CD4-positive, alpha-beta T cell treated with Interleukin-17A for 4 hours (primary cell): ENCODE measurements around the gene DOCK1.
"Not testable (repeated sequence)": the region's sequence is repeated elsewhere in the genome, so short reads cannot be mapped to it uniquely, and the experiment has no call there.

ENCODE experiments used
- DNase-seq: peaks from one replicate; pipeline ENCODE4 v3.0.0-alpha.2; 2020; ENCODE audit warnings: mixed read lengths

DOCK1 gene

DNA sequence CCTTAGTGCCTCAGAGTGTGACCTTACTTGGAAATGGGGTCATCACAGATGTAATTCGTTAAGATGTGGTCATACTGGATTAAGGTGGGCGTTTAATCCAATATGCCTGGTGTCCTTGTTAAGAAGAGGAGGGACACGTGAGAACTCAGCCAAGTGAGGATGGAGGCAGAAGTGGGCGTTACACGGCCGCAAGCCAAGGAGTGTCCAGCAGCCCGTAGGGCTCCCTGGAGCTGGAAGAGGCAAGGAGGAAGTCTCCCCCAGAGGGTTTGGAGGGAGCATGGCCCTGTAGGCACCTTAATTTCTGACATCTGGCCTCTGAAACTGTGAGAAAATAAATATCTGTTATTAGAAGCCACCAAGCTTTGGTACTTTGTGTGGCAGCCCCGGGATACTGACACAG is 21.3 kb downstream of the DOCK1 start:
- no peak for DNase-seq

- no peak for DNase-seq
These were observed 22.6 kb downstream of the DOCK1 start for GRCh38 chr10:126927799-126928198.

GRCh38 chr10:126928274-126928673 is 23.0 kb downstream of the DOCK1 start:
- DNase-seq = no peak

- no peak for DNase-seq
These were observed 24.2 kb downstream of the DOCK1 start for GRCh38 chr10:126929391-126929790.

GRCh38 chr10:126930131-126930882 is 25.1 kb downstream of the DOCK1 start:
- no peak for DNase-seq

DNA sequence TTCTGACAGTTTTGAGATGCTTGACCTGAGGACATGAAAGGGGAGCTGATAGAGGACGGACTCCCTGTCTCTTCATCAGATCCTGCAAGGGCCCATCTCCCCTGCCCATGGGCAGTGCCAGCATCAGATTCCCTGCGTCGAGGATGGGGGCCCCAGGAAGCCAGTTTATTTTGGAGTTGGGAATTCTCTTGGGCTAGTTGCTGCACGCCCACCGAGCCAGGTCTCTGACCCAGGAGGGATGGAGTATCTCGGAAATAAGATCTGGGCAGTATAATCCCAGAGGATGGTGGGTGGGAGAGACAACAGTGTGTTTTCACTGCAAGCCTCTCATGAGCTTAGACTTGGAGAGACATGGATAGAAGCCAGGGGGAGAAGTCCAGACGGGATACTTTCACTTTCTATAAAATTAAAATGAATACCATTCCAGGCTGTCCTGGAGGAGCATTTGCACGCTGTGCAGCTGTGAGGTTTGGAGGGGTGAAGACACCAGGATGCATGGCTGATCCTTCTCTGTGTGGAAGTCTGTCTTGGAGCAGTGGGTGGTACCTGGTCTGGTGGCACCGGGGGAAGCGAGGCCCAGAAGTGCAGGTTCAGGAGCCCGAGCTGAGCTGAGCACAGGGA is 25.8 kb downstream of the DOCK1 start:
- no peak for DNase-seq

DNA sequence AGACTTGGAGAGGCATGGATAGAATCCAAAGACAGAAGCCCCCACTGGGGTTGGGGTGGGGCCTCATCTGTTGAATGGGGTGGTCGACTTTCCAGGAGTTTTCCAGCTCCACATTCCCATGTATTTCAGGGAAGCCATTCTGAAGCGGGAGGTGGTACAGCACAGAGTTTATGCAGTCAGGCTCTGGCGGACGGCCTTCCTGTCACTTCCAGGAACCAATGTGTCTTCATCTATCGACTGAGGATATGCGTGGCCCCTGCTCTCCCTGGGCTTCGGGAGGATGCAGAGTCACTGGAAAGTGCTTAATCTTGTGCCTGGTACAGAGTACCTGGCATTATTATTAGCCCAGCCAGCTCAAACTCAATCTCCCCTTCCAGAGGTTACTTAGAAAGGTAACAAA is 26.3 kb downstream of the DOCK1 start:
- no peak for DNase-seq

DNA sequence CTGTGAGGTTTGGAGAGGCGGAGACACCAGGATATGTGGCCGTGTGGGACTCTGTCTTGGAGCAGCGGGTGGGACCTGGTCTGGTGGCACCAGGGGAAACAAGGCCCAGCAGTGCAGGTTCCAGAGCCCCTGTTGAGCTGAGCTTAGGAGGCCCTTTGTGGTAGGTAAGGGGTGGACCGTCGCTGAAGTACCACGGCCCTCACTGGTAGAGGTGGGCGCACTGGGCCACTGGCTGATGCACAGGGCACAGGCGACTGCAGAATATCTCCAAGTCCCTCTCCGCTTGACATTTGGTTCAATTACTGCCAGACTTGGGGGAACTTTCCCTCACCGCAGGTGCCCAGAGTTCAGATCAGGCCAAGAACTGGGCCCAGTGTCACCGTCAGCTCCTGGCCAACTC is 27.3 kb downstream of the DOCK1 start:
- no peak for DNase-seq

DNA sequence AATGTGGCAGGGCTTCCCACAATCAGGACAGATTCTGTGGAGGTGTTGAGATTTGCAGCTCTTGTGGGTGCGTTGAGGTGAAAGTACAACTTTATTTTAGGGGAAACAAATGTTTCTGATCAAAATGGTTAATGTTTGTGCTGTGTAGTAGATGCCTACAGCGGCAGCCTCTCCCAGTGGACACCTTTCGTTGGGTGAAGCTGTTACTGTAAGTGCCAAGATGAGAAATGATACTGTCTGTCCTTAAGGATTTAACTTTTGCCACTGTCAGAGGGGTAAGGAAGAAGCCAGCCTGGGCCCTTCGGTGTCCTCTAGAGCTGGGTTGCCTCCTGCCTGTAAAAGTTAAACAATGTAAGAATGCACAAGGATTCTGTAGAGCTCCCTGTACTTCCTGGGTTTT is 27.9 kb downstream of the DOCK1 start:
- no peak for DNase-seq

GRCh38 chr10:126935263-126935946 is 30.2 kb downstream of the DOCK1 start:
- DNase-seq = no peak

DNA sequence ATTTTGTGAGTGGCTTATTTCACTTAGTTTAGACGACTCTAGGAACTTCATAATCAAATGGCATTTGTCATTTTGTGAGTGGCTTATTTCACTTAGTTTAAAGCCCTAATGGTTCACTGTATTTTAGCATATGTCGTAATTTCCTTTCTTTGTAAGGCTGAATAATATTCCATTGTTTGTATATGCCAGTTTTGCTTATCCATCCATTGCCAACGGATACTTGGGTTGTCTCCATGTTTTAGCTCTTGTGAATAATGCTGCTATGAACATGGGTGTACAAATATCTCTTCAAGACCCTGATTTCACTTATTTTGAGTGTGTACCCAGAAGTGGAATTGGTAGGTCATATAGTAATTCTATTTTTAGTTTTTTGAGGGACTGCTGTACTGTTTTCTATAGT is 31.8 kb downstream of the DOCK1 start:
- no peak for DNase-seq

GRCh38 chr10:126938121-126938520 is 32.9 kb downstream of the DOCK1 start:
- not testable (repeated sequence) for DNase-seq

GRCh38 chr10:126939706-126940105 is 34.5 kb downstream of the DOCK1 start:
- DNase-seq = no peak

DNA sequence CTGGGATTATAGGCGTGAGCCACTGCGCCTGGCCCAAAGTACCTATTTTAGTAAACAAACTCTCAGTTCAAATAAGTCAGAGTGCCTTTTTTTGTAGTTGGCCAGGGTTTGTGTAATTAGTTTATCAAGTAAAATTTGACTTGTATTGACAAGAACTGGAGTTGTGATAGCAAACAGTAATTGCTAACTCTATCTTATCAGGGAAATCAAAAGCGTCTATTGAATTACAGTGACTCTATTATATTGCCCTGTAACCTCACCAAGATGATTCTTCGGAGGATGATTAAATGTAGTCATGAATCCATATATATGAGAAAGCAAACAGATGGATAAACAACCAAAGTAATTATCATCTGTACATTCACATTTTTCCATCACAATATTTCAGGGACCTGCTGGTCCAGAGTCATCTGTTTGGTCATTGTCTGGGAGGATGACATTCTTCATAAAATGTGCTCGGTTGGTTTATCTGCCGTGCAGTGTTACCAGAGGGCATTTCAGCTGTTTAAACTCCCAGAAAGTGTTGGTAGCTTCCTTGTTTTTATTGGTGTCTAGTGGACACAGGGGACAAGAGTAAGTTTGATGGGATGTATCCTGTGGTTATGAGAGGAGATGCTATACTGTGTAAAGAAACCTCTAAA is 35.6 kb downstream of the DOCK1 start:
- no peak for DNase-seq

DNA sequence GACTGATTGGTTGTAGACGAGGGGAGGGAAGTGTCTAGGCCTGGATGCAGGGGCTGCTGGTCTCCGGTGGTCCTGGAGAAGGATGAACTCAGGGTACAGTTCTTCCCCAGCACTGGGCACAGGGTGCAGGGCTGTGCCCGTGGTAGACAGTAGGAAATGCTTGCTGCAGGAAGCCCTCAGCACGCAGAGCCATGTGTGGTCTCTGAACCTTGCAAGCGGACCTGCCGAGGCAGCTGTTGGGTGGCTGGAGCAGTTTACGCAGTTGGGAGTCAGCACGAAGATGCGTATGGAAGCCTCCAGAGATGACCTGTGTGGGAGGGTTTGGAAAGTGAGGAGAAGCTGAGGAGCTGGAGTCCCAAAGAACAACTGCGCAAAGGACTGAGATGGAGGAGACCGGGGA is 39.0 kb downstream of the DOCK1 start:
- DNase-seq = no peak

DNA sequence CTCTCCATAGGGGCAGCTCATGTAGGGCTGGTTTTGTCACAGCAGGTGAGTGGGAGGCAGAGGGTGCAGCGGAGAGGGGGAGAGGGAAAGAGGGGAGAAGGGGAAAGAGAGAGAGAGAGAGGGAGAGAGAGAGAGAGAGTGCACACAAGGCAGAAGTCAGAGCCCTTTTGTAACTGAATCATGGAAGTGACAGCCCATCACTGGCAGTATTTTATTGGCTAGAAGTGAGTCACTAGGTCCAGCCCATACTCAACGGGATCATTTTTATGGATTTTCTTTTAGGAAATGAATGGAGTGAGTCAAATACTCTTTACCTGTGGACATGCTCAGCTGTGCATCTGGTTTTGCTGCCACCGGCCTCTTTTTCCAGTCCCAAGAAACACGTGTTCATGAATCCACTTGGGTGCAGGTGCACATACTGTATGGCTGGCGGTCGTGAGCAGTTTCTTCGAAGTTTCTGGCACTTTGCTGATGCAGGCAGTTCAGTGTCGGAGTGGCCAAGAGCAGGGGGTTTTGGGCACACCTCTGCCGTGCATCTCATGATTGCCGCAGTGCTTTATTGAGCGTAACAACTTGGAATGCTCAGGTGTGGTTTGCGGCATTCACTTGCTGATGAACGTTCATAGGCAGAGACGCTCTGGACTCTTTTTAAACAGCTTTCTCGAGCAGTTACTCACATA is 40.3 kb downstream of the DOCK1 start:
- DNase-seq = no peak

GRCh38 chr10:126946746-126947145 is 41.5 kb downstream of the DOCK1 start:
- no peak for DNase-seq

DNA sequence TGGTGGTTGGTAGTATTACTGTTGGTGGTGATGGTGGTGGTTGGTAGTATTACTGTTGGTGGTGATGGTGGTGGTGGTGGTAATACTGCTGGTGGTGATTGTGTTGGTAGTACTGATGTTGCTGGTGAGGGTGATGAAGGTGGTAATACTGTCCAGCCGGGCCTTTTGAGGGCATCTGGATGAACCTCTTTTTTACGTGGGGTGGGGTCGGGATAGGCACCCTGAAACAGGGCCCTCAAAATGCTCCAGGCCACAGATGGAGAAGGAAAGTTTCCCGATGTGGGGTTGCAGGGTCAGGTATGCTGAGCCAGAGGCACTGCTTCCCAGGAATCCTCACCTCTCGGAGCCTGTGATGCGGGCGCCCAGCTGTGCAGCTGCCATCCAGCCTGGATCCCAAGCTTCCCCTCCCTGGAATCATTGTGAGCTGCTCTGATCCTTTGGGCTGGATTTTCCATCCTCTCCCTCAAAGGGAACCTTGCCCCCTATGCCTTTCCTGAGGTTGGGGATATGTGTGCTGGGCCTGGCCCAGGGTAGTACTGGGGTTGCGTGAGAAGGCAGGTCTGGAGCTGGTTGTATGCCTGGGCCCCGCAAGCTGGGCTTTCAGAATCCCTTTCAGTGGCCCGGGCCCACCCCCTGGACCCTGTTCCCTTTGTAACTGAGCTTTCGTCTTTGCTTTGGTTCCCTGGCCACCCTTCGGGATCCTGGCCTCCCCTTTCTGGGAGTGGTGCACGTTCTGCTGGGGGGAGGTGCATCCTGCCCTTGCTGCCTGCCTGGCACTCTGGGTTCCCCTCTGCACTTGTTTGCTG is 43.3 kb downstream of the DOCK1 start:
- DNase-seq = no peak

DNA sequence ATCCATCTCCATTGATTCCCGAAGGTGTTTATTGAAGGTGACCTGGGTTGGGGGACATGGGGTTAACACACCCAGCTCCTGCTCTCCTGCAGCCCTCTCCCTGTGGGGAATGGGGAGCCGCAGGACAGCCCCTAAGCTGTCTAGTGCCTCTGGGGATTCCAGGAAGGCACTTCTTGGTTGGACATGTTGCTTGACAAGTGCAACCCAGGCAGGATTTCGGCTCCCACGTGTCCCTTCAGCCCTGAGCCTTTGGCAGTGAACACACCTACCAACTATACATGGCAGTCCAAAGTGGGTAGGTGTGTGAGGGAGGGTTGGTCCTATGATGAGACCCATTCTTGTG is 43.9 kb downstream of the DOCK1 start:
- DNase-seq = no peak

GRCh38 chr10:126950401-126951105 is 45.3 kb downstream of the DOCK1 start:
- no peak for DNase-seq

DNA sequence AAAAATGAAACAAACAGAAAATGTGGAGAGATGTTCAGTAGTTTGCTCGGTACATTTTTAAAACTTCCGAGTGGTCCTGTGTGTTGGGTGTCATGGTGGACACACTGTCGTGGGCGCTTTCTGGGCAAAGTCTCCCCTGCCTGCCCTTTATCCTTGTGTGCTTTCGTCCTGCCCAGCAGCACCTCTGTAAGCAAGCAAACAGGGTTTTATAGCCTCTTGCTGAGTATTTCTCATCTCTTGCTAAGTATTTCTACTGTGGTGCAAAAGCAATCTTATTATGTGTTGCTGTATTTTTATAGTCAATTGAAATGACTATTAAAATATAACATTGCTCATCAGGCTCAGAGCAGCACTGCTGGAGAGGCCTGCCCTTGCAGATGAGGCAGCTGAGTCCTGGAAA is 48.7 kb downstream of the DOCK1 start:
- no peak for DNase-seq

DNA sequence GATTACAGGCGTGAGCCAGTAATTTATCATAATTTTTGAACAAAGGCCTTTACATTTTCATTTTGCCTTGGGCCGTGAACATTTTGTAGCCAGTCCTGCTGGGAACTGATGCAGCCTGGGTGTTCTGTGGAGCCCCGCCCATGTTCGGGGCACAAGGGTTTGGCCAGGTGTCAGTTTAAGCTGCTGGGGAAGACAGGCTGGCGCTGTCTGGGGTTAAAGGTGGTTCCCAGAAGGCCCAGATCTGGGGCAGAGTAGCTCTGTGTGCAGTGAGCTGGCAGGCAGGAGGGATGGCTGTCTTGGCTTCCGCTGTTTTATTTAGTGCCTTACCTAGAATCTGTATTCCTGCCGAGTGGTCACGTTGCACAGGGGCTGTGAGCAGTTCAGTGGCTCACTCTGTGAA is 50.2 kb downstream of the DOCK1 start:
- DNase-seq = no peak
